CD14-positive monocyte (primary cell): ENCODE measurements around the gene STN1. TPM values are rescaled to one million over a fixed set of nuclear protein-coding genes. Genes with fewer than 3 reads are reported as not detected.

Source experiments
- DNase-seq, 3 donors: peaks; one replicate each; pipeline ENCODE4 v3.0.0-alpha.2; 2011 to 2022
- H2AFZ ChIP-seq: 2 replicates; pipeline ENCODE4 v1.6.0; 2012; ENCODE audit warnings: mild to moderate bottlenecking, low read depth, low read length, inconsistent platforms; ENCODE audit not compliant: insufficient read depth, poor library complexity, severe bottlenecking
- H3K27ac ChIP-seq, 2 donors: 1 replicate in 1 of 2; 2 replicates in 1 of 2; pipeline ENCODE4 v1.5.1; 2012 to 2013; ENCODE audit warnings: low read length in 2 of 2, control low read depth in 1 of 2, inconsistent platforms in 1 of 2, low read depth in 1 of 2, mild to moderate bottlenecking in 1 of 2
- H3K27me3 ChIP-seq, 2 donors: one replicate each; pipeline versions ENCODE4 v1.6.0 to v1.6.1; 2011 to 2013; ENCODE audit warnings: low read length in 2 of 2; ENCODE audit not compliant: control insufficient read depth in 2 of 2, insufficient read depth in 2 of 2
- H3K36me3 ChIP-seq, 2 donors: replicated peaks in 1 of 2; 1 replicate in 1 of 2; 2 replicates in 1 of 2; pipeline versions ENCODE4 v1.5.1 to v1.6.1; 2012 to 2013; ENCODE audit warnings: low read length in 2 of 2, control low read depth in 1 of 2, inconsistent platforms in 1 of 2, mild to moderate bottlenecking in 1 of 2; ENCODE audit not compliant: insufficient read depth in 2 of 2, control insufficient read depth in 1 of 2
- H3K4me1 ChIP-seq, 2 donors: 1 replicate in 1 of 2; 2 replicates in 1 of 2; pipeline versions ENCODE4 v1.5.1 to v1.6.1; 2012 to 2013; ENCODE audit warnings: low read length in 2 of 2, control low read depth in 1 of 2, inconsistent platforms in 1 of 2, mild to moderate bottlenecking in 1 of 2, moderate library complexity in 1 of 2; ENCODE audit not compliant: insufficient read depth in 2 of 2, control insufficient read depth in 1 of 2
- H3K4me2 ChIP-seq: replicated peaks from 2 replicates; pipeline ENCODE3; 2012; ENCODE audit warnings: low read length, moderate library complexity, mild to moderate bottlenecking; ENCODE audit not compliant: poor library complexity, severe bottlenecking; ENCODE audit errors: extremely low read depth
- H3K4me3 ChIP-seq, 3 experiments: fragments of 200-600 bp in 1 of 3; sonication (generic) in 1 of 3; replicated peaks in 1 of 3; 1 replicate in 2 of 3; 2 replicates in 1 of 3; pipeline ENCODE4 v1.5.1; 2011 to 2013; ENCODE audit warnings: low read length in 3 of 3, mild to moderate bottlenecking in 3 of 3, control low read depth in 2 of 3, low read depth in 2 of 3, inconsistent platforms in 1 of 3, moderate library complexity in 1 of 3
- H3K79me2 ChIP-seq: 2 replicates; pipeline ENCODE4 v1.6.0; 2012; ENCODE audit warnings: mild to moderate bottlenecking, control low read depth, inconsistent platforms, low read length, moderate library complexity; ENCODE audit not compliant: insufficient read depth
- H3K9ac ChIP-seq: 2 replicates; pipeline ENCODE4 v1.6.0; 2017; ENCODE audit warnings: low read length, mild to moderate bottlenecking; ENCODE audit not compliant: insufficient read depth, poor library complexity, severe bottlenecking
- H3K9me3 ChIP-seq, 2 donors: replicated peaks in 1 of 2; 1 replicate in 1 of 2; 2 replicates in 1 of 2; pipeline versions ENCODE4 v1.5.1 to v1.6.1; 2012 to 2013; ENCODE audit warnings: low read length in 2 of 2, control low read depth in 1 of 2; ENCODE audit not compliant: control insufficient read depth in 1 of 2, insufficient read depth in 1 of 2
- H4K20me1 ChIP-seq: 2 replicates; pipeline ENCODE4 v1.6.0; 2012; ENCODE audit warnings: mild to moderate bottlenecking, low read length, control low read depth, moderate library complexity; ENCODE audit not compliant: insufficient read depth
- H3K27ac Mint-ChIP-seq, 7 donors: one replicate each; pipeline ENCODE4 v1.8.0; 2020; ENCODE audit warnings: mild to moderate bottlenecking in 7 of 7, mixed read lengths in 7 of 7, moderate library complexity in 6 of 7, inconsistent platforms in 2 of 7
- H3K27me3 Mint-ChIP-seq, 3 donors: one replicate each; pipeline ENCODE4 v1.8.0; 2021 to 2022; ENCODE audit warnings: low read depth in 3 of 3, mild to moderate bottlenecking in 3 of 3, mixed read lengths in 3 of 3, moderate library complexity in 3 of 3, inconsistent platforms in 1 of 3
- H3K36me3 Mint-ChIP-seq, 2 donors: one replicate each; pipeline ENCODE4 v1.8.0; 2020; ENCODE audit warnings: mixed read lengths in 2 of 2, inconsistent platforms in 1 of 2, mild to moderate bottlenecking in 1 of 2
- H3K4me1 Mint-ChIP-seq: one replicate; pipeline ENCODE4 v1.8.0; 2020; ENCODE audit warnings: mild to moderate bottlenecking, mixed read lengths
- H3K4me3 Mint-ChIP-seq, 2 donors: one replicate each; pipeline ENCODE4 v1.8.0; 2020; ENCODE audit warnings: mild to moderate bottlenecking in 2 of 2, mixed read lengths in 2 of 2, moderate library complexity in 1 of 2
- H3K9me3 Mint-ChIP-seq, 7 donors: one replicate each; pipeline ENCODE4 v1.8.0; 2020 to 2022; ENCODE audit warnings: mixed read lengths in 7 of 7, mild to moderate bottlenecking in 6 of 7, moderate library complexity in 6 of 7, inconsistent platforms in 2 of 7
- WGBS: methylation state at CpG from one replicate; pipeline ENCODE4 v1.1.5; 2013; ENCODE audit warnings: missing lambda C conversion rate; ENCODE audit not compliant: insufficient coverage; 5-methylcytosine and 5-hydroxymethylcytosine counted together
- intact Hi-C, 2 donors: fragments of 100-400 bp; cut with micrococcal nuclease; formaldehyde crosslinking; loops; one replicate each; pipeline versions ENCODE4 v1.15.0 to v1.15.1; 2023
- polyA plus RNA-seq, 3 donors: library from polyadenylated mRNA; depleted of rRNA in 1 of 3; unstranded in 2 of 3; stranded (reverse) in 1 of 3; fragments of 300-500 nt in 2 of 3; fragments of >200 nt in 1 of 3; fragmentation: Illumina TruSeq in 2 of 3; gene quantifications; 1 replicate in 2 of 3; 2 replicates in 1 of 3; pipeline ENCODE4 v1.2.3, GENCODE V29; 2012 to 2021
- TF ChIP-seq, protein P1 (sequence below): fragments of 200-600 bp; IDR thresholded peaks from one replicate; pipeline ENCODE4 v1.8.0; 2022; ENCODE audit warnings: antibody characterized with exemption, mild to moderate bottlenecking

The STN1 gene
- polyA plus RNA-seq, 3 donors: 19.3 to 37.4 (median 35.9) TPM

DNA sequence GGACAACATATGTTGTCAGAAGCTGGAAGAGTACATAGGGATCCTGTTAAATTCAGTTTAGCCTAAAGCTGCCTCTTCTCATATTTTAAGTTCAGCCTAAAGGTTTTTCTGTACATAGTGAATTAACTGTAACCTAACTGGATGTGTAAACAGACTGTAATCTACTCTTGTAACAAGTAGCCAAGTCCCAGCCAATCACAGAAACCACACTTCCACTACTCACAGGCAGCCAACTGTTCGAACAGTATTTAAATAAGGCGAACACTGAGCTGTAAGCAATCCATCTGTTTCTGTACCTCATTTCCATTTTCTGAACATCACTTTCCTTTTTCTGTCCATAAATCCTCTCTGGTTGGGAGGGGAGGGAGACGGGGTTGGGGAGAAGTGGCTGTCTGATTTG is 15.0 kb upstream of the STN1 start:
- no CpG with 5 or more reads among the region's 3 CpGs for WGBS
- Mint-ChIP-seq H3K4me1 (no peaks in the 10 kb centered on the region), H3K27ac (no peak overlapping the region), H3K9me3 (peaks cover 0 to 2% (median 0%) of the 10 kb centered on the region in 7 donors), H3K36me3 (no peaks in the 10 kb centered on the region), H3K4me3 (no peak overlapping the region), H3K27me3 (peaks cover 0 to 2% (median 1%) of the 10 kb centered on the region in 3 donors)
- no peak overlapping the region for H3K4me3 ChIP-seq
- H2AFZ ChIP-seq: no peak overlapping the region
- no peak overlapping the region for H3K27ac ChIP-seq
- intact Hi-C loops: no loop called here
- no peaks in the 10 kb centered on the region for H3K4me1 ChIP-seq
- no peaks in the 10 kb centered on the region for H3K9me3 ChIP-seq
- no peaks in the 10 kb centered on the region for H4K20me1 ChIP-seq
- no peaks in the 10 kb centered on the region for H3K27me3 ChIP-seq
- no peak overlapping the region for H3K9ac ChIP-seq
- TF ChIP-seq, protein P1, sequence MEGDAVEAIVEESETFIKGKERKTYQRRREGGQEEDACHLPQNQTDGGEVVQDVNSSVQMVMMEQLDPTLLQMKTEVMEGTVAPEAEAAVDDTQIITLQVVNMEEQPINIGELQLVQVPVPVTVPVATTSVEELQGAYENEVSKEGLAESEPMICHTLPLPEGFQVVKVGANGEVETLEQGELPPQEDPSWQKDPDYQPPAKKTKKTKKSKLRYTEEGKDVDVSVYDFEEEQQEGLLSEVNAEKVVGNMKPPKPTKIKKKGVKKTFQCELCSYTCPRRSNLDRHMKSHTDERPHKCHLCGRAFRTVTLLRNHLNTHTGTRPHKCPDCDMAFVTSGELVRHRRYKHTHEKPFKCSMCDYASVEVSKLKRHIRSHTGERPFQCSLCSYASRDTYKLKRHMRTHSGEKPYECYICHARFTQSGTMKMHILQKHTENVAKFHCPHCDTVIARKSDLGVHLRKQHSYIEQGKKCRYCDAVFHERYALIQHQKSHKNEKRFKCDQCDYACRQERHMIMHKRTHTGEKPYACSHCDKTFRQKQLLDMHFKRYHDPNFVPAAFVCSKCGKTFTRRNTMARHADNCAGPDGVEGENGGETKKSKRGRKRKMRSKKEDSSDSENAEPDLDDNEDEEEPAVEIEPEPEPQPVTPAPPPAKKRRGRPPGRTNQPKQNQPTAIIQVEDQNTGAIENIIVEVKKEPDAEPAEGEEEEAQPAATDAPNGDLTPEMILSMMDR: no peak
- no peaks in the 10 kb centered on the region for H3K79me2 ChIP-seq
- DNase-seq: no peak
- H3K4me2 ChIP-seq: no peak overlapping the region
- H3K36me3 ChIP-seq: no peaks in the 10 kb centered on the region

DNA sequence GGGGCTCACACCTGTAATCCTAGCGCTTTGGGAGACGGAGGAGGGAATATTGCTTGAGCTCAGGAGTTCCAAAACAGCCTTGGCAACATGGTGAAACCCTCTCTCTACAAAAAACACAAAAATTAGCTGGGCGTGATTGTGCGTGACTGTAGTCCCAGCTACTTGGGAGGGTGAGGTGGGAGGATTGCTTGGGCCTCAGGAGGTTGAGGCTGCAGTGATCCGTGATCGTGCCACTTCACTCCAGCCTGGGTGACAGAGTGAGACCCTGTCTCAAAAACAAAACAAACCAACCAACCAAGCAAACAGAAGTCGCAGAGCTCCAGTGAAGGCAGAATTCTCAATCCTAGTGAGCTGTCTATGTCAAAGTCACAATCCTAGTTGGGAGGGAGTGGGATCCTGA is 14.3 kb upstream of the STN1 start:
- no peaks in the 10 kb centered on the region for H3K9me3 ChIP-seq
- no peaks in the 10 kb centered on the region for H3K4me1 ChIP-seq
- TF ChIP-seq, protein P1: no peak
- H3K4me2 ChIP-seq: no peak overlapping the region
- no peaks in the 10 kb centered on the region for H4K20me1 ChIP-seq
- Mint-ChIP-seq H3K9me3 (peaks cover 0 to 2% (median 0%) of the 10 kb centered on the region in 7 donors), H3K4me1 (no peaks in the 10 kb centered on the region), H3K27ac (no peak overlapping the region), H3K27me3 (peaks cover 0 to 2% (median 0%) of the 10 kb centered on the region in 3 donors), H3K36me3 (no peaks in the 10 kb centered on the region), H3K4me3 (no peak overlapping the region)
- no peaks in the 10 kb centered on the region for H3K27me3 ChIP-seq
- intact Hi-C loops: no loop called here
- DNase-seq: no peak
- H3K4me3 ChIP-seq: no peak overlapping the region
- no peak overlapping the region for H3K9ac ChIP-seq
- no peaks in the 10 kb centered on the region for H3K79me2 ChIP-seq
- H3K27ac ChIP-seq: no peak overlapping the region
- no CpG with 5 or more reads among the region's 7 CpGs for WGBS
- no peaks in the 10 kb centered on the region for H3K36me3 ChIP-seq
- H2AFZ ChIP-seq: no peak overlapping the region
